Neuronal stem cell (in vitro differentiated cells): ENCODE measurements around the gene DLX1.

Experiments used
- DNase-seq: peaks from one replicate; pipeline ENCODE4 v3.0.0-alpha.2; 2013; ENCODE audit warnings: low spot score
- H2AFZ ChIP-seq: one replicate; pipeline ENCODE4 v1.6.1; 2013; ENCODE audit warnings: mild to moderate bottlenecking, low read length, inconsistent platforms
- H2AK5ac ChIP-seq: 2 replicates; pipeline ENCODE4 v1.6.1; 2013; ENCODE audit warnings: low read depth, mild to moderate bottlenecking, inconsistent platforms, low read length, moderate library complexity, mixed read lengths
- H2BK120ac ChIP-seq: 2 replicates; pipeline ENCODE4 v1.6.1; 2013; ENCODE audit warnings: low read depth, mild to moderate bottlenecking, inconsistent platforms, low read length, moderate library complexity, mixed read lengths
- H2BK12ac ChIP-seq: one replicate; pipeline ENCODE4 v1.6.1; 2013; ENCODE audit warnings: low read length, inconsistent platforms
- H2BK15ac ChIP-seq: 2 replicates; pipeline ENCODE4 v1.6.1; 2013; ENCODE audit warnings: mild to moderate bottlenecking, low read length, inconsistent platforms, mixed read lengths
- H2BK5ac ChIP-seq: one replicate; pipeline ENCODE4 v1.6.1; 2013; ENCODE audit warnings: inconsistent platforms, mild to moderate bottlenecking, low read length, moderate library complexity
- H3K14ac ChIP-seq: one replicate; pipeline ENCODE4 v1.6.1; 2013; ENCODE audit warnings: low read length, inconsistent platforms
- H3K18ac ChIP-seq: 2 replicates; pipeline ENCODE4 v1.6.1; 2013; ENCODE audit warnings: low read length, inconsistent platforms
- H3K23ac ChIP-seq: 2 replicates; pipeline ENCODE4 v1.6.1; 2013; ENCODE audit warnings: low read depth, mild to moderate bottlenecking, mixed read lengths, low read length, inconsistent platforms; ENCODE audit not compliant: poor library complexity
- H3K27ac ChIP-seq: replicated peaks from 3 replicates; pipeline ENCODE4 v1.5.1; 2013; ENCODE audit warnings: low read length, inconsistent platforms
- H3K27me3 ChIP-seq, 3 experiments: 2 replicates each; pipeline ENCODE4 v1.6.1; 2013; ENCODE audit warnings: low read length in 3 of 3, mild to moderate bottlenecking in 2 of 3, inconsistent platforms in 1 of 3, low read depth in 1 of 3, mixed read lengths in 1 of 3, moderate library complexity in 1 of 3; ENCODE audit not compliant: control insufficient read depth in 3 of 3, insufficient read depth in 3 of 3
- H3K36me3 ChIP-seq, 2 donors: replicated peaks in 1 of 2; 2 replicates each; pipeline ENCODE4 v1.6.1; 2013; ENCODE audit warnings: low read length in 2 of 2; ENCODE audit not compliant: control insufficient read depth in 2 of 2, insufficient read depth in 2 of 2
- H3K4ac ChIP-seq: 2 replicates; pipeline ENCODE4 v1.6.1; 2013; ENCODE audit warnings: inconsistent platforms, mild to moderate bottlenecking, low read length, moderate library complexity
- H3K4me1 ChIP-seq, 2 donors: 1 replicate in 1 of 2; 2 replicates in 1 of 2; pipeline ENCODE4 v1.6.1; 2013; ENCODE audit warnings: low read length in 2 of 2, low read depth in 1 of 2; ENCODE audit not compliant: control insufficient read depth in 2 of 2, insufficient read depth in 1 of 2
- H3K4me2 ChIP-seq: one replicate; pipeline ENCODE4 v1.6.1; 2013; ENCODE audit warnings: mild to moderate bottlenecking, low read length, inconsistent platforms; ENCODE audit not compliant: insufficient read depth, poor library complexity, severe bottlenecking
- H3K4me3 ChIP-seq, 2 donors: 2 replicates each; pipeline ENCODE4 v1.5.1; 2013; ENCODE audit warnings: low read length in 2 of 2, mild to moderate bottlenecking in 2 of 2, inconsistent platforms in 1 of 2, moderate library complexity in 1 of 2
- H3K79me1 ChIP-seq: one replicate; pipeline ENCODE4 v1.6.1; 2013; ENCODE audit warnings: low read depth, mild to moderate bottlenecking, inconsistent platforms, low read length, moderate library complexity
- H3K9ac ChIP-seq: one replicate; pipeline ENCODE4 v1.6.1; 2013; ENCODE audit warnings: mild to moderate bottlenecking, low read depth, low read length, inconsistent platforms; ENCODE audit not compliant: poor library complexity
- H3K9me3 ChIP-seq, 2 donors: replicated peaks in 1 of 2; 2 replicates each; pipeline versions ENCODE3 to v1.6.1; 2013; ENCODE audit warnings: low read length in 2 of 2, mild to moderate bottlenecking in 2 of 2, inconsistent platforms in 1 of 2, low read depth in 1 of 2, mixed read lengths in 1 of 2, moderate library complexity in 1 of 2; ENCODE audit not compliant: control insufficient read depth in 2 of 2, insufficient read depth in 1 of 2
- H4K8ac ChIP-seq: one replicate; pipeline ENCODE4 v1.6.1; 2013; ENCODE audit warnings: low read depth, mild to moderate bottlenecking, inconsistent platforms, low read length, moderate library complexity
- H4K91ac ChIP-seq: one replicate; pipeline ENCODE4 v1.6.1; 2013; ENCODE audit warnings: low read length, low read depth, mild to moderate bottlenecking, inconsistent platforms; ENCODE audit not compliant: poor library complexity
- WGBS, 2 donors: extraction: QIAGEN DNeasy Blood & Tissue Kit; methylation state at CpG; one replicate each; pipeline ENCODE4 v1.1.7; 2013; ENCODE audit warnings: missing lambda C conversion rate in 2 of 2, mixed read lengths in 1 of 2; ENCODE audit not compliant: insufficient read length in 2 of 2, insufficient replicate concordance in 1 of 2; ENCODE audit errors: extremely low coverage in 2 of 2; 5-methylcytosine and 5-hydroxymethylcytosine counted together

DLX1 gene

GRCh38 chr2:172098650-172099471 is 13.6 kb downstream of the DLX1 start:
- Histone ChIP-seq H3K14ac (no peak overlapping the region), H3K27me3 (peaks cover 59 to 93% (median 92%) of the 10 kb centered on the region in 3 experiments), H3K79me1 (no peaks in the 10 kb centered on the region), H3K4me1 (peaks cover 27 to 58% of the 10 kb centered on the region in 2 donors), H3K4me3 (peak overlapping the region; percentile 37 to 60), H3K9ac (peak overlapping the region; percentile 54), H2AK5ac (no peak overlapping the region), H3K23ac (peak overlapping the region; percentile 94), H2BK15ac (no peak overlapping the region), H2BK12ac (no peak overlapping the region), H4K91ac (no peak overlapping the region), H3K18ac (peak overlapping the region; percentile 53), H3K4ac (no peak overlapping the region), H4K8ac (no peak overlapping the region), H3K27ac (no peak overlapping the region), H3K36me3 (no peaks in the 10 kb centered on the region), H2BK5ac (no peak overlapping the region), H3K9me3 (peaks cover 0 to 1% of the 10 kb centered on the region in 2 donors), H3K4me2 (peak overlapping the region; percentile 78), H2AFZ (peak overlapping the region; percentile 89), H2BK120ac (no peak overlapping the region)
- WGBS, 2 donors = 100% methylated on average over 2 of the region's 61 CpGs; no CpG with 5 or more reads in 1 of the 2 donors
- peak; percentile 58 for DNase-seq

GRCh38 chr2:172099472-172100079 is 14.3 kb downstream of the DLX1 start:
- peaks cover 0 to 1% of the 10 kb centered on the region in 2 donors for H3K9me3 ChIP-seq
- no peak overlapping the region for H3K27ac ChIP-seq
- peak overlapping the region; percentile 78 for H3K4me2 ChIP-seq
- WGBS, 2 donors = no CpG with 5 or more reads among the region's 13 CpGs
- no peak overlapping the region for H3K23ac ChIP-seq
- H4K91ac ChIP-seq = no peak overlapping the region
- H3K36me3 ChIP-seq = no peaks in the 10 kb centered on the region
- peaks cover 27 to 58% of the 10 kb centered on the region in 2 donors for H3K4me1 ChIP-seq
- DNase-seq = no peak
- peak overlapping the region in 1 of 2 donors; percentile 37 for H3K4me3 ChIP-seq
- no peaks in the 10 kb centered on the region for H3K79me1 ChIP-seq
- no peak overlapping the region for H2AK5ac ChIP-seq
- H2BK120ac ChIP-seq = no peak overlapping the region
- H2BK5ac ChIP-seq = no peak overlapping the region
- H3K9ac ChIP-seq = no peak overlapping the region
- peak overlapping the region; percentile 95 for H2AFZ ChIP-seq
- H4K8ac ChIP-seq = no peak overlapping the region
- no peak overlapping the region for H2BK12ac ChIP-seq
- H2BK15ac ChIP-seq = no peak overlapping the region
- no peak overlapping the region for H3K4ac ChIP-seq
- H3K14ac ChIP-seq = no peak overlapping the region
- H3K18ac ChIP-seq = no peak overlapping the region
- H3K27me3 ChIP-seq = peaks cover 53 to 90% (median 89%) of the 10 kb centered on the region in 3 experiments

GRCh38 chr2:172100080-172100934 is 15.0 kb downstream of the DLX1 start:
- peaks cover 49 to 88% (median 87%) of the 10 kb centered on the region in 3 experiments for H3K27me3 ChIP-seq
- peaks cover 23 to 56% of the 10 kb centered on the region in 2 donors for H3K4me1 ChIP-seq
- H3K36me3 ChIP-seq = no peaks in the 10 kb centered on the region

More at GRCh38 chr2:172100080-172100934, 15.0 kb downstream of the DLX1 start:
- Histone ChIP-seq H3K14ac (no peak overlapping the region), H3K9me3 (peaks cover 0 to 1% of the 10 kb centered on the region in 2 donors), H2BK15ac (peak overlapping the region; percentile 68), H3K4me2 (peak overlapping the region; percentile 74), H3K79me1 (no peaks in the 10 kb centered on the region), H3K9ac (no peak overlapping the region), H2AK5ac (peak overlapping the region; percentile 11), H4K8ac (no peak overlapping the region), H3K23ac (peak overlapping the region; percentile 97), H2BK5ac (no peak overlapping the region), H2AFZ (peak overlapping the region; percentile 95), H4K91ac (no peak overlapping the region), H2BK120ac (no peak overlapping the region), H3K27ac (no peak overlapping the region), H3K4ac (no peak overlapping the region), H3K4me3 (peak overlapping the region in 1 of 2 donors; percentile 9), H2BK12ac (peak overlapping the region; percentile 35), H3K18ac (peak overlapping the region; percentile 87)
- WGBS, 2 donors = no CpG with 5 or more reads among the region's 72 CpGs
- peak; percentile 37 for DNase-seq
